Measurements from ENCODE around the gene TAS2R40.

DNA sequence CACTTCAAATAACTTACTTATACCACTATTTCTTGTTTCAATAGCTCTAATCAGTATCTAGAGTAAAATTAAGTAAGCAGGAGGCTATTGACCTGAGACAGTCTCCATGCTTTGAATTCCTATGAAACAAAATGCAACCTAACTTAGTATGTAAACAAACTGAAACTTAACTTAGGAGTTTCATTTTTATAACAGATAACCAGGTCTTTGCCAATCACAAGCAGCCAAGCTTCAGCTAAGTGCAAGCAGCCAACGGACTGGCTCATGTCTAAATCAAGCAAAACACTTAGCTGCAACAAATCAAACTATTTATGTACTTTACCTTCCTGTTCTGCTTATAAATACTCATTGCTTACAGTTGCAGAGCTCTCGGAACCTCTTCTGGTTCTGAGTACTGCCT, 37.0 kb downstream of the TAS2R40 start:
- TF ChIP-seq, protein P1, sequence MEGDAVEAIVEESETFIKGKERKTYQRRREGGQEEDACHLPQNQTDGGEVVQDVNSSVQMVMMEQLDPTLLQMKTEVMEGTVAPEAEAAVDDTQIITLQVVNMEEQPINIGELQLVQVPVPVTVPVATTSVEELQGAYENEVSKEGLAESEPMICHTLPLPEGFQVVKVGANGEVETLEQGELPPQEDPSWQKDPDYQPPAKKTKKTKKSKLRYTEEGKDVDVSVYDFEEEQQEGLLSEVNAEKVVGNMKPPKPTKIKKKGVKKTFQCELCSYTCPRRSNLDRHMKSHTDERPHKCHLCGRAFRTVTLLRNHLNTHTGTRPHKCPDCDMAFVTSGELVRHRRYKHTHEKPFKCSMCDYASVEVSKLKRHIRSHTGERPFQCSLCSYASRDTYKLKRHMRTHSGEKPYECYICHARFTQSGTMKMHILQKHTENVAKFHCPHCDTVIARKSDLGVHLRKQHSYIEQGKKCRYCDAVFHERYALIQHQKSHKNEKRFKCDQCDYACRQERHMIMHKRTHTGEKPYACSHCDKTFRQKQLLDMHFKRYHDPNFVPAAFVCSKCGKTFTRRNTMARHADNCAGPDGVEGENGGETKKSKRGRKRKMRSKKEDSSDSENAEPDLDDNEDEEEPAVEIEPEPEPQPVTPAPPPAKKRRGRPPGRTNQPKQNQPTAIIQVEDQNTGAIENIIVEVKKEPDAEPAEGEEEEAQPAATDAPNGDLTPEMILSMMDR (conservative IDR thresholded peaks at IDR 0.05; ENCODE audit: low read depth, low read length) = no peak
- TF ChIP-seq EZH2phosphoT487 (IDR thresholded peaks at IDR 0.05; ENCODE audit: borderline replicate concordance, low read length) = no peak
- TF ChIP-seq EZH2 (IDR thresholded peaks at IDR 0.05; ENCODE audit: low read length, unreplicated experiment) = no peak

Measured in PC-3 (cell line).